Mucosa of rectum (tissue), 2 donors: ENCODE measurements around the gene SPHK1.

Source experiments
- H3K27ac ChIP-seq, 2 donors: one replicate each; pipeline ENCODE4 v1.7.0; 2013; ENCODE audit warnings: inconsistent platforms in 2 of 2, low read depth in 2 of 2, low read length in 2 of 2
- H3K27me3 ChIP-seq, 2 donors: one replicate each; pipeline ENCODE4 v1.7.0; 2013; ENCODE audit warnings: low read length in 2 of 2; ENCODE audit not compliant: control insufficient read depth in 2 of 2, insufficient read depth in 2 of 2
- H3K36me3 ChIP-seq, 2 donors: one replicate each; pipeline ENCODE4 v1.7.0; 2013; ENCODE audit warnings: low read length in 2 of 2; ENCODE audit not compliant: control insufficient read depth in 2 of 2, insufficient read depth in 2 of 2
- H3K4me1 ChIP-seq, 2 donors: one replicate each; pipeline ENCODE4 v1.7.0; 2013; ENCODE audit warnings: low read length in 2 of 2, mild to moderate bottlenecking in 1 of 2; ENCODE audit not compliant: control insufficient read depth in 2 of 2, insufficient read depth in 2 of 2
- H3K4me3 ChIP-seq, 2 donors: one replicate each; pipeline ENCODE4 v1.7.0; 2013; ENCODE audit warnings: low read length in 2 of 2
- H3K9ac ChIP-seq, 2 donors: one replicate each; pipeline ENCODE4 v1.7.0; 2013; ENCODE audit warnings: low read length in 2 of 2, low read depth in 1 of 2, mild to moderate bottlenecking in 1 of 2
- H3K9me3 ChIP-seq, 2 donors: one replicate each; pipeline ENCODE4 v1.7.0; 2013; ENCODE audit warnings: low read length in 2 of 2; ENCODE audit not compliant: control insufficient read depth in 2 of 2
- donor health status: healthy.
- donor health status: Normal muscosa, but diverticular disease.

The SPHK1 gene

DNA sequence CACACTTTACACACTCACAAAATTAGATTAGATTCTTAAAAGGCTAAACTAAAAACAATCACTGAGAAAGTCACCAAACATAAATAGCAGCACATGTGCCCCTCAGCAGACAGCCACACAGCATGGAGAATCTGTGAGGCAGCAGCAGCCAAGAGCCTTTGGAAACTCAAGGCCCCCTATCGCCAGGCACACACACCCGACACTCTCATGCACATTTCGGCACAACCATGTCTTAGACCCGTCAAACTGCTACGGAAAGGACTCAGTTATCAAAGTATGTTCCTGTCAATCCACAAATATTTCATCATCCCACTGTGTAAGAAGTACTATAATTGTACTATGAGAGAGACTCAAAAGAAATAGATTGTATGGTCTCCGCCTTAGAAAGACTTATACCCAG, 47.6 kb downstream of the SPHK1 start:
- H3K4me3 ChIP-seq, result no peak overlapping the region
- H3K36me3 ChIP-seq, result no peaks in the 10 kb centered on the region
- H3K9me3 ChIP-seq, result no peaks in the 10 kb centered on the region
- no peaks in the 10 kb centered on the region for H3K27me3 ChIP-seq
- no peak overlapping the region for H3K9ac ChIP-seq
- H3K4me1 ChIP-seq, result peaks cover 7 to 9% of the 10 kb centered on the region in 2 donors
- no peak overlapping the region for H3K27ac ChIP-seq

DNA sequence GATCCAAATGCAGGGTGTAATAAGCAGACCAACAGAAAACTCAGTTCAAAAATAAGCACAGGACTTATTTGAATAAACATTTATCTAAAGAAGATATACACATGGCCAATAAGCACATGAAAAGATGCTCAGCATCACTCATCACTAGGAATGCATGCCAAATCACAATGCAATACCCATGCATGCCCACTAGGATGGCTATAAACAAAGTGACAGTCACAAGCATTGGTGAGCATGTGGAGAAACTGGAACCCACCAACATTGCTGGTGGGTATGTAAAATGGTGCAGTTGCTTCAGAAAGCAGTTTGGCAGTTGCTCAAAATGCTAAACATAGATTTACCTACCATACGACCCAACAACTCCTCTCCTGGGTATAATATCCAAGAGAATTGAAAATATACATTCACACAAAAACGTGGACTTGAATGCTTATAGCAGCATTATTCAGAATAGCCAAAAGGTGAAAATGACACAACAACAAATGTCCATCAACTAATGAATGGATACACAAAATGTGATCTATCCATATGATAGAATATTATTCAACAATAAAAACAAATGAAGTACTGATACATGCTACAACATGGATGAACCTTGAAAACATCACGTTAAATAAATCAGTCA, 48.4 kb downstream of the SPHK1 start:
- Histone ChIP-seq H3K4me1 (peaks cover 3 to 4% of the 10 kb centered on the region in 2 donors), H3K27me3 (no peaks in the 10 kb centered on the region), H3K9ac (no peak overlapping the region), H3K27ac (no peak overlapping the region), H3K9me3 (no peaks in the 10 kb centered on the region), H3K36me3 (no peaks in the 10 kb centered on the region), H3K4me3 (no peak overlapping the region)

DNA sequence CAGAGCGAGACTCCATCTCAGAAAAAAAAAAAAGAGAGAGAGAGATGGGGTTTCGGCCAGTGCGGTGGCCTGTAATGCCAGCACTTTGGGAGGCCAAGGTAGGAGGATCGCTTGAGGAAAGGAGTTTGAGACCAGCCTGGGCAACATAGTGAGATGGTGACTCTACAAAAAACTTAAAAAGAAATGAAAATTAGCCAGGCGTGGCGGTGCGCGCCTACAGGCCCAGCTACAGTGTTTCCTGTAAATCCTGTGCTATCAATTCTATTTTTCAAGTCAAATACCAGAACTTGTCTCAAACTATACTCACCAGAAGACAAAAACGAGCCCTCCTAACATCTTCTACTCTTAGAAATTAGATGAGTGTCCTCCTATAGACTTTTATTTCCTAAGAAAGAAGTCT, 49.3 kb downstream of the SPHK1 start:
- no peaks in the 10 kb centered on the region for H3K36me3 ChIP-seq
- H3K27me3 ChIP-seq, result no peaks in the 10 kb centered on the region
- H3K4me3 ChIP-seq, result no peak overlapping the region
- H3K9me3 ChIP-seq, result no peaks in the 10 kb centered on the region
- no peaks in the 10 kb centered on the region for H3K4me1 ChIP-seq
- no peak overlapping the region for H3K27ac ChIP-seq
- H3K9ac ChIP-seq, result no peak overlapping the region

DNA sequence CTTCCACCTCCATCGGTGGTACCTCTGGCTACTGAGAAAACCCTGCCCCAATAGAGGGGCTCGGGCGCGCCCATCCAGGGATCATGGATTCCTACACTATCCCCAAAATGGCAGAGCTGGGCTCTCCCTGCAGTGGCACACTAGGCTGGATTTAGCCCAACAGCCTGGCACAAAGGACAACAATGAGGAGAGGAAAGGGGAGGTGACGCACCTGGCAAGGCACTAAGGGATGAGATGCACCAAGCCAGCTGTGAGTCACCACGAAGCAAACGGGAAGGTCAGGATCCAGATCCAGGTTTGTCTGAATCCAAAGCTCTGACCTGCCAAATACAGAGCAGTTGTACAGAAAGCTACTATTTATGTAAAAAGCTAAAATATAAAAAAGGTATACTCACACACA, 50.5 kb downstream of the SPHK1 start:
- Histone ChIP-seq H3K4me1 (no peaks in the 10 kb centered on the region), H3K27ac (no peak overlapping the region), H3K4me3 (no peak overlapping the region), H3K27me3 (no peaks in the 10 kb centered on the region), H3K9me3 (no peaks in the 10 kb centered on the region), H3K9ac (no peak overlapping the region), H3K36me3 (no peaks in the 10 kb centered on the region)

DNA sequence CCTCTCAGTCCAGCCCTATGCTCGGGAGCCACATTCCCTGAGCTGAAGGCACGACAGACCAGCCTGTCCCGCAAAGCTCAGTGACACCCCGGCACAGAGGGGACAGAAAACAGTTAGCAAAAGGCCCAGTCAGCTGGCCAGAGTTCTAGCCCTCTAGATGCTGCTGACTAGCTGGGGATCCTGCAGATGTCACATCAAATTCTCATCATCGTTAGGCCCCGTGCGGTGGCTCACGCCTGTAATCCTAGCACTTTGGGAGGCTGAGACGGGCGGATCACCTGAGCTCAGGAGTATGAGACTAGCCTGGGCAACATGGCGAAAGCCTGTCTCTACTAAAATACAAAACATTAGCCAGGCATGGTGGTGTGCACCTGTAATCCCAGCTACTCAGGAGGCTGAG, 51.3 kb downstream of the SPHK1 start:
- no peaks in the 10 kb centered on the region for H3K27me3 ChIP-seq
- no peak overlapping the region for H3K27ac ChIP-seq
- no peaks in the 10 kb centered on the region for H3K36me3 ChIP-seq
- no peaks in the 10 kb centered on the region for H3K9me3 ChIP-seq
- H3K9ac ChIP-seq, result no peak overlapping the region
- no peak overlapping the region for H3K4me3 ChIP-seq
- no peaks in the 10 kb centered on the region for H3K4me1 ChIP-seq
